Measurements from ENCODE around the gene ABHD17C.

Gene ABHD17C

DNA sequence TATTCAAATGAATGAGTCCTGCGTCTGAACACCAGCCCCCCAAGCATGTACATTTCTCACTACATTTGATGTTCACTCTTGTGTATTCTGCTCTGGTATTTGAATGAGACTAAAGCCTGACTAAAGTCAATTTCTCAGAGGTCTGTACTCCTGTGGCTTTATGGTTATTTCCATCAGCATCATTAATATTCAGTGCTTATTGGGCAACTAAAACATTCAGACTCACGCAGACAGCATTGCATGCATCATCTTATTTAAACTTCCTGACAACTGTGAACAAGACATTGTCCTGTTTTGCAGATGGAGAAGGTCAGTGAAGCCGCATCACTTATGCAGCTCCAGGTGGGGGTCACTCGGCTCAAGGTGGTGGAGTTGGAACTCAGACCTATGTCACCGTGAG is 95.1 kb downstream of the ABHD17C start:
- no peak for DNase-seq

DNA sequence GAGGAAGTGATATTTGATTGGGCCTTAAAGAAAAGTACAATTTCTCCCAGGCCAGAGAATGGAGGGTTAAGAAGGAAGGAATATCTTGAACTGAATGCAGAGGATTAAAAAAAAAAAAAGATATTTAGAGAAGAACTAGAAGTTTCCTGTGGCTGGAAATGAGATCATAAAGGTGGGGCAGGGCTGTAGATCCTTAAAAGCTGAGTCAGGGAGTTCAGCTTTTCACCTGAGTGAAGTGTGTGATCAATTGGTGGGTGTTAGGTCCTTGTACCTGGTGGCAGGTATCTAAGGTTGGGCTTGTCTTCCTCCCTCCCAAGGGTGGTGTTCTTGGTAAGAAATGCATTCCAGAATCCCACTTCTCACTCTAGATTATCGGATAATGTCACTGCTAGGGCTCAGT is 95.9 kb downstream of the ABHD17C start:
- no peak for DNase-seq

DNA sequence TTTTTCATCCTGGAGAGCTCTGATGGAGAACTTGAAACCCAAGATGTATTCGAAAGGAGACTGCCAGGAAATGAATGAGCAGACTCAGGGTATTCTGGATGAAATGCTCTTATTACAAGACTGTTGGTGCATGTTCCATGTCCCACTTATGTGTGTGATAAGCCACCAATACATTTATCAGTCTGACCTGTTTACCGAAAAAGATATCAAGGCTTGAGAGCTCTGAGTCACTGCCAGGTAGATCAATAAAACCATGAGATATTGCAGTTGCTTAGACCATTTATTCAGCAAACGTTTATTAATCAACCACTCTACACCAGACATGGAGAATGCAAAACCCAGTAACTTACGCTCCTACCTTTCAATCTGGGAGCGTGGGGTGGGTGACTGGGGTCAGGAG is 101.3 kb downstream of the ABHD17C start:
- DNase-seq: no peak

DNA sequence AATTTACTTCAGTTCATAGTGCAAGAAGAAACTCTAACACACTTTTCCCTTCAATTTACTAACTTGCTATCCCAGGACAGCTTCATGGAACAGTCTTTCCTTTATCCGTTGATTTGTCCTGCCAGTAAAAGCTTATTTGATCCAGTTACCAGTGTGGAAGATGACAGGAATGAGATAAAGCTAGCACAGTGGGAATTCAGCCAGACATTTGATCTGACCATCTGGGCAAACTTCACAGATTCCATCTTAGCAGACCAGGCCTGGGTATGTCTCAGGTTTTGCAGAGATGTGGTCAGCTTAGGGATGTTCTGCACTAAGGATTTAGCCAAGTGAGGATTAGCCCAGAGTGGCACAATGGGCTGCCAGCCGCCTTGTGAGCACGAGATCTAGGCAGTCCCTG is 103.8 kb downstream of the ABHD17C start:
- peak; percentile 82 for DNase-seq

DNA sequence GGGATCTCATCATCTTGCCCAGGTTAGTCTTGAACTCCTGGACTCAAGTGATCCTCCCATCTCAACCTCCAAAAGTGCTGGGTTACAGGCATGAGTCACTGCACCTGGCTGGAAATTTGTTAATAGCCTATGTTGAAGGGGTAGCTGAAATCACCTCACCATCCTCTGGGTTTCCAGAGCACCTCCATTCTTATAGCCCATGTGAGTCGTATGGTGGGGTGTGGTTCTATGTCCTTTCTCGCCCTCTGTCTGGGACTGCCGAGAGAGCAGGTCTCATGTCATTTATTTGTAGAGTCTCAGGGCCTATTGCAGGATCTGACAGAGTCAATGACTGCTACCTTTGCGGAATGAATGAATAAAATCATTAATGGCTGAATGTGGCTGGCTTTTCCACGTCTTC is 105.0 kb downstream of the ABHD17C start:
- no peak for DNase-seq

DNA sequence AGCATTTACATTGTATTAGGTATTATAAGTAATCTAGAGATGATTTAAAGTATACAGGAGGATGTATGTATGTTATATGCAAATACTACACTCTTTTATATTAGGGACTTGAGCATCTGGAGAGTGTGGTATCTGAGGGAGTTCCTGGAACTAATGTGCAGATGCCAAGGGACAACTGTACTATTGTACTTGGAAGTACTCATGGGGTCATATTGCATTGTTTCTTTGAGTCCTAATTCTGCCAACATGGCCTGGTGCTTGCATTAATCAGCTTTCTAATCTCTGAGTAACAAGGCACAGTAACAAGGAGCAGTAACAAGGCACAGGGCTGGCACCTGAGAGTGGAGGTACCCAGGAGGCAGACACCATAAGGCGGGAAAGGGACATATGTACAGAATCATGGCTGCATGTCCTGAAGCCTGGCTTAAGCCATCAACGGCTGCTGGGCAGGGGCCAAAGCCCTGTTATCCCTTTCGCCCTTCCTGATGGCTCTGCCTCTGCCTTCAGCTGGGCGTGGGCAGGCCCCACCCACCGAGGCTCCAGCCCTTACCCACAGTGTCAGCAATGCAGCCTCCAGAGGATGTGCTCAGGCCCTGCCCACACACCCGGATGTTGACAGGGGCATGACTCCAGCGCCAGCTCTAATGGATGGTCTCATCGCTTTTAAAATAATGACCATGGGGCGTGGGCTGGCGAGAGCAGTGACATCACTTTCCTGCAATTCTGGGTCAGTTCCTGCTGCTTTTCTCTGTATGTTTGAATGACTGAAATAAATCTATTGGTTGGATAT is 107.0 kb downstream of the ABHD17C start:
- DNase-seq: peak; percentile 27

DNA sequence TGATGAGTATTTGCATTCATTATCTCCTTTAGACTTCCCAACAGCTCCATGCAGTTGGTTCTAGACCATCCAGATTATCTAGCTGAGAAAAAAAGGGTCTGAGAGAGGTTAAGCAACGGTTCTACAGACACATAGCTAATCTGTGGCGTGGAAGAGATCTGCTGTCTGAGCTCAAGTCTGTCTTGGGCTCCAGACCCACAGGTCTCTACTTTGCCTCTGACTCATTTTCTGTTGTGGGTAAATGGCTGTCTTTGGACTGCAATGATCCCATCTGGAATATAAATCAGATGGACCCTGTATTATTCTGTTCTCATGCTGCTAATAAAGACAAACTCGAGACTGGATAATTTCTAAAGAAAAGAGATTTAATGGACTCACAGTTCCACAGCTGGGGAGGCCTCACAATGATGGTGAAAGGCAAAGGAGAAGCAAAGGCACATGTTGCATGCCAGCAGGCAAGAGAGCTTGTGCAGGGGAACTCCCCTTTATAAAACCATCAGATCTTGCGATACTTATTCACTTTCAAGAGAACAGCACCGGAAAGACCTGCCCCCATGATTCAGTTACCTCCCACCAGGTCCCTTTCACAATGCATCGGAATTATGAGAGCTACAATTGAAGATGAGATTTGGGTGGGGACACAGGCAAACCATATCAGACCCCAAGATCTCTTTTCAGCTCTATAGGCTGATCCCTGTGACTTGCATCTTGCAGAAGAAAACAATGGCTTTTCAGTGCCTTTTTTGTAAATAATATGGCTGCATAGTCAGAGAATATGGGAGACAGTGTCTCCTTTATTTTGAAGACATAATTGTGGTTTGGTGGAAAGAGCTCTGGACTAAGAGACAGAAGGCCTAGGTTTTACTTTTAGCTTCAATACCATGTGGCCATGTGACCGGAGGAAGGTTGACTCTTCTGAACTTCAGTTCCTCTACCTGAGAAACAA is 108.7 kb downstream of the ABHD17C start:
- DNase-seq: no peak

DNA sequence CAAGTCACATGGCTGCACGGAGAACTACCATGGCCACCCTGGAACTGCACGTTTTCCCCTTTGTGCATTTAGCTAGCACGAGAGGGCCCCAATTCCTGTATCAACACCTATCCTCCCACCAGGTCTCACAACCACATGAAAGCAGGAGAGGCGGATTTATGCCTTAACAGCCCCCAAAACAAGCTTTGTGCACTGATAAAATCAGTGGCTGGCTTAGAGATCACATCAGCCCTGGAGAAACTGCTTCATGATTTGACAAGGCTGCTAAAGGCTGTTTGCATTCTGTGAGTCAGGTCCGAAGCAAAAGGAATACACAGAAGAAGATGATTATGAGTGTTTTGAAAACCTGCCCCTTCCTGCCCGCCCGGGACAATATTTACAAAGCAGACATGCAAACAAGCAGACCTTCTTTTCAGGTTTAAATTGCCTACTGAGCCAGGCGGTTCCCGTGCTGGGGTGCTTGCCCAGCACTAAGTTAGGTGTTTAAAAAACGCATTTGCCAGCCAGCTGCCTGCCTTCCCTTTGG is 109.9 kb downstream of the ABHD17C start:
- DNase-seq: no peak
